ENCODE results near the gene PPP1R16B. TPM values are rescaled to one million over a fixed set of nuclear protein-coding genes. Genes with fewer than 3 reads are reported as not detected.

Gene PPP1R16B
- total and polyA plus RNA-seq, 10 of the 15 experiments (the other 5 are each of a cell fraction or from before 2014, with no cell fraction given), result 13.4 to 90.2 (median 66.7) TPM

GRCh38 chr20:38841570-38841969, 36.1 kb downstream of the PPP1R16B start (continued):
- no peak for TF ChIP-seq YY1 (IDR thresholded peaks at IDR 0.05; ENCODE audit: low read depth, low read length)

GRCh38 chr20:38842026-38842425, 36.5 kb downstream of the PPP1R16B start:
- Histone ChIP-seq H3K4me3 (peak overlapping the region; percentile 39; the same call in 1 of the 2 replicates), H2AFZ (ENCODE audit: control insufficient read depth, low read depth, low read length) (no peak overlapping the region; the same call in 1 of the 2 replicates)
- TF ChIP-seq ZNF207 (IDR thresholded peaks at IDR 0.05; ENCODE audit: borderline replicate concordance) (no peak), SIX5 (IDR thresholded peaks at IDR 0.05; ENCODE audit: low read depth, low read length, severe bottlenecking) (no peak), ZBED1 (IDR thresholded peaks at IDR 0.05; ENCODE audit: borderline replicate concordance) (no peak), MLLT1 (IDR thresholded peaks at IDR 0.05) (0 out of 2 replicates have a peak, but pooled peaks have one; percentile 7), SRF (IDR thresholded peaks at IDR 0.05; ENCODE audit: low read depth in 2 of 2, low read length in 2 of 2) (no peak), ZBTB4 (CRISPR knock-in tag; IDR thresholded peaks at IDR 0.05) (no peak), SIN3A (IDR thresholded peaks at IDR 0.05; ENCODE audit: low read depth, low read length) (no peak)
- TF ChIP-seq, protein P1, sequence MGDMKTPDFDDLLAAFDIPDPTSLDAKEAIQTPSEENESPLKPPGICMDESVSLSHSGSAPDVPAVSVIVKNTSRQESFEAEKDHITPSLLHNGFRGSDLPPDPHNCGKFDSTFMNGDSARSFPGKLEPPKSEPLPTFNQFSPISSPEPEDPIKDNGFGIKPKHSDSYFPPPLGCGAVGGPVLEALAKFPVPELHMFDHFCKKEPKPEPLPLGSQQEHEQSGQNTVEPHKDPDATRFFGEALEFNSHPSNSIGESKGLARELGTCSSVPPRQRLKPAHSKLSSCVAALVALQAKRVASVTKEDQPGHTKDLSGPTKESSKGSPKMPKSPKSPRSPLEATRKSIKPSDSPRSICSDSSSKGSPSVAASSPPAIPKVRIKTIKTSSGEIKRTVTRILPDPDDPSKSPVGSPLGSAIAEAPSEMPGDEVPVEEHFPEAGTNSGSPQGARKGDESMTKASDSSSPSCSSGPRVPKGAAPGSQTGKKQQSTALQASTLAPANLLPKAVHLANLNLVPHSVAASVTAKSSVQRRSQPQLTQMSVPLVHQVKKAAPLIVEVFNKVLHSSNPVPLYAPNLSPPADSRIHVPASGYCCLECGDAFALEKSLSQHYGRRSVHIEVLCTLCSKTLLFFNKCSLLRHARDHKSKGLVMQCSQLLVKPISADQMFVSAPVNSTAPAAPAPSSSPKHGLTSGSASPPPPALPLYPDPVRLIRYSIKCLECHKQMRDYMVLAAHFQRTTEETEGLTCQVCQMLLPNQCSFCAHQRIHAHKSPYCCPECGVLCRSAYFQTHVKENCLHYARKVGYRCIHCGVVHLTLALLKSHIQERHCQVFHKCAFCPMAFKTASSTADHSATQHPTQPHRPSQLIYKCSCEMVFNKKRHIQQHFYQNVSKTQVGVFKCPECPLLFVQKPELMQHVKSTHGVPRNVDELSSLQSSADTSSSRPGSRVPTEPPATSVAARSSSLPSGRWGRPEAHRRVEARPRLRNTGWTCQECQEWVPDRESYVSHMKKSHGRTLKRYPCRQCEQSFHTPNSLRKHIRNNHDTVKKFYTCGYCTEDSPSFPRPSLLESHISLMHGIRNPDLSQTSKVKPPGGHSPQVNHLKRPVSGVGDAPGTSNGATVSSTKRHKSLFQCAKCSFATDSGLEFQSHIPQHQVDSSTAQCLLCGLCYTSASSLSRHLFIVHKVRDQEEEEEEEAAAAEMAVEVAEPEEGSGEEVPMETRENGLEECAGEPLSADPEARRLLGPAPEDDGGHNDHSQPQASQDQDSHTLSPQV (IDR thresholded peaks at IDR 0.05), result no peak

More at GRCh38 chr20:38842026-38842425, 36.5 kb downstream of the PPP1R16B start:
- ChIA-PET POLR2A (interaction anchor here (0.7 to 6.2 kb wide), 9 partner anchors 9 to 146 kb away, joined by 3 to 93 read pairs (median 5); partner anchors contain the start of gene PPP1R16B), CTCF (interaction anchor here (0.6 to 9.6 kb wide), 14 partner anchors 8 to 145 kb away, joined by 3 to 160 read pairs (median 3); partner anchors contain the start of gene PPP1R16B), SMC1A (ENCODE audit: uncharacterized antibody, unreplicated experiment) (interaction anchor here (0.8 to 13.8 kb wide), 10 partner anchors 8 to 50 kb away, joined by 3 to 187 read pairs (median 14); partner anchors contain the start of gene PPP1R16B), RAD21 (ENCODE audit: unreplicated experiment) (interaction anchor here (0.7 to 5.6 kb wide), 13 partner anchors 7 to 120 kb away, joined by 3 to 125 read pairs (median 8); partner anchors contain the start of genes DHX35 and PPP1R16B)
- Histone ChIP-seq H3K4me1 (ENCODE audit: control insufficient read depth, insufficient read depth, low read length) (peaks cover 59% of the 10 kb centered on the region), H3K36me3 (ENCODE audit: control insufficient read depth in 2 of 2, insufficient read depth in 2 of 2, low read length in 1 of 2) (peaks cover 21 to 29% of the 10 kb centered on the region in 2 experiments), H3K4me2 (ENCODE audit: control insufficient read depth, insufficient read depth) (peak overlapping the region; percentile 61), H4K20me1 (ENCODE audit: control insufficient read depth, insufficient read depth) (no peaks in the 10 kb centered on the region), H3K27me3 (replicated peaks in 1 of 2; ENCODE audit: control insufficient read depth in 2 of 2, insufficient read depth in 2 of 2, low read length in 1 of 2) (no peaks in the 10 kb centered on the region), H3K9me3 (replicated peaks; ENCODE audit: control insufficient read depth, insufficient read depth, low read length) (no peaks in the 10 kb centered on the region; the same call in 1 of the 3 replicates), H3K9ac (ENCODE audit: control insufficient read depth, insufficient read depth, low read length) (peak overlapping the region; percentile 49; the same call in 1 of the 2 replicates), H3K79me2 (ENCODE audit: control insufficient read depth, insufficient read depth, low read length) (peaks cover 79% of the 10 kb centered on the region), H3K27ac (ENCODE audit: control insufficient read depth, insufficient read depth) (peak overlapping the region; percentile 91)
- intact Hi-C loops (cut with micrococcal nuclease; ENCODE audit: unreplicated experiment), result loop anchor here (1.0 to 2.0 kb wide), 4 partner anchors 18 to 50 kb away; partner anchors contain the start of gene PPP1R16B
- 0% methylated on average over 1 of the region's 1 CpG for WGBS (ENCODE audit: insufficient coverage, insufficient replicate concordance, low lambda C conversion rate, missing lambda C conversion rate)
- in situ Hi-C loops (cut with MboI), result no loop called here
- no peak for DNase-seq (ENCODE audit: low read depth, low spot score)
- FAIRE-seq, result peak; percentile 23
- peak; percentile 56 for ATAC-seq
- BruUV-seq (replicated peaks), result no TSS peak

Data from GM12878 (cell line).